Measurements from ENCODE around the gene GHR.

DNA sequence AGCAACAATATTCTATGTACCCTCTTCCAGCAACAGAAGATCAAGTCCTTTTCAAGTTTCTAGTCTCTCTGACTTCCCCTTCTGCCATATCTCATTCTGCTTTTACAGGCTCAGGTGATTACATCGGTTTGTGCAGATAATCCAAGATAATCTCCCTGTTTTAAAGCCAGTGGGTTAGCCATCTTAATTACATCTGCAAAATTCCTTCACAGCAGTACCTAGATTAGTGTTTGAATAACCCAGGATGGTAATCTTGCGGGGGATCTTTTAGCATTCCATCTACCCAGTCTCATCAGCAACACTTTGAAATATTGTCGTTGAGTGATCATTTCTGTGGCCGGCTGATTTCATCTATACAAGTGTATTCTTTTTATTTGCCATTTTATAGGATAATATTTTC, 130.2 kb downstream of the GHR start:
- TF ChIP-seq, protein P1, sequence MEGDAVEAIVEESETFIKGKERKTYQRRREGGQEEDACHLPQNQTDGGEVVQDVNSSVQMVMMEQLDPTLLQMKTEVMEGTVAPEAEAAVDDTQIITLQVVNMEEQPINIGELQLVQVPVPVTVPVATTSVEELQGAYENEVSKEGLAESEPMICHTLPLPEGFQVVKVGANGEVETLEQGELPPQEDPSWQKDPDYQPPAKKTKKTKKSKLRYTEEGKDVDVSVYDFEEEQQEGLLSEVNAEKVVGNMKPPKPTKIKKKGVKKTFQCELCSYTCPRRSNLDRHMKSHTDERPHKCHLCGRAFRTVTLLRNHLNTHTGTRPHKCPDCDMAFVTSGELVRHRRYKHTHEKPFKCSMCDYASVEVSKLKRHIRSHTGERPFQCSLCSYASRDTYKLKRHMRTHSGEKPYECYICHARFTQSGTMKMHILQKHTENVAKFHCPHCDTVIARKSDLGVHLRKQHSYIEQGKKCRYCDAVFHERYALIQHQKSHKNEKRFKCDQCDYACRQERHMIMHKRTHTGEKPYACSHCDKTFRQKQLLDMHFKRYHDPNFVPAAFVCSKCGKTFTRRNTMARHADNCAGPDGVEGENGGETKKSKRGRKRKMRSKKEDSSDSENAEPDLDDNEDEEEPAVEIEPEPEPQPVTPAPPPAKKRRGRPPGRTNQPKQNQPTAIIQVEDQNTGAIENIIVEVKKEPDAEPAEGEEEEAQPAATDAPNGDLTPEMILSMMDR (conservative IDR thresholded peaks at IDR 0.05; ENCODE audit: low read length) = no peak
- no peak for TF ChIP-seq EZH2phosphoT487 (IDR thresholded peaks at IDR 0.05; ENCODE audit: borderline replicate concordance)

All from Loucy (cell line).